T-helper 2 cell treated with Interferon-gamma antibody and Interleukin-4, amounts not matched to agents 5 μg/mL and 100 μg/mL, for 36 hours (primary cell): ENCODE data around the gene APLN.
A peak's percentile ranks its signal among the peaks of the same experiment; 100 is the strongest.

ENCODE experiments used
- DNase-seq: peaks from one replicate; pipeline ENCODE4 v3.0.0; 2021; ENCODE audit warnings: low spot score
- H3K27ac Mint-ChIP-seq: one replicate; pipeline ENCODE4 v1.8.0; 2021; ENCODE audit warnings: mild to moderate bottlenecking, mixed read lengths
- H3K27me3 Mint-ChIP-seq: one replicate; pipeline ENCODE4 v1.8.0; 2021; ENCODE audit warnings: low read depth, mixed read lengths
- H3K36me3 Mint-ChIP-seq: one replicate; pipeline ENCODE4 v1.8.0; 2021; ENCODE audit warnings: low read depth, mixed read lengths
- H3K4me1 Mint-ChIP-seq: one replicate; pipeline ENCODE4 v1.8.0; 2021; ENCODE audit warnings: low read depth, mixed read lengths
- H3K4me3 Mint-ChIP-seq: one replicate; pipeline ENCODE4 v1.8.0; 2022; ENCODE audit warnings: mild to moderate bottlenecking, moderate library complexity, mixed read lengths
- H3K9me3 Mint-ChIP-seq: one replicate; pipeline ENCODE4 v1.8.0; 2021; ENCODE audit warnings: mixed read lengths

The APLN gene

DNA sequence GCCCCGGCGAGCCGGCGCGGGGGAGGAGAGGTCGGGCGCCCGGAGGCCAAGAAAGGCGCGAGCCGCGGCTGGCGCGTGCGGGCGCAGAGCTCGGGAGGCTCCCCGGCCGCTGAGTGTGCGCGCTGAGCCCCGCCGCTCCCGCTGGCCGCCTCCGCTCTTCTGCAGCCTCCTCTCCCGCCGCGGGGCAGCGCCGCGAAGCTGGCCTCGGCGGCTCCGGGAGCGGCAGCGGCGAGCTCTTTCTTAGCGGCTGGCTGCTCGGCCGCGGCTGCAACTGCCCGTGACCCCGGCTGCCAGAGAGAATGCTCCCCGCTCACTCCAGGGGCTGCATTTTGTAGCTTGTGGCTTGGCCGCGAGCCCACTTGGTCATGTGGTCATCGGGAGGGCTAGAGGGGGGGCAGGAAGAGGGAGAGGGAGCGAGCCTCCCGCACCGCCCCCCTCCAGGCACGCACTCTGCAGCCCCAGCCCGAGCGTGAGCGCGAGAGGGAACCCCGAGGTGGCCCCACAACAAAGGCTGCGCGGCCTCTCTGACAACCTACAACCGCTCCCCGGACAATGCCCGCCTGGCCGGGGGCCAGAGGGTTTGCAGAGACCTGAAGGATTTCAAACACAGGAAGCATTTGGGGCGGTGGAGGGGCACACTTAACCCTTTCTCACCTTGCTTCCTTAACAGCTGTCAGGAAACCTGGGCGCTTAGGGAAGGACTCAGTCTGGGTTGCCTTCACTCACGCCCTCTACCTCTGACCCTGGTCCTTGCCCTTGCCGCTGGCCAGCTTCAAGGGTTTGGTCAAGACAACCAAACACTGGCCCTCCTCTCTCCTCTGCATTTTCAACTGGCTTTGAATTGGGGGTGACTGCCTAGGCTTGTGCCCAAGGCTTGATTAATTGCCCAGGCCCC is at the start of gene APLN:
TSS of gene APLN (minus strand) at position 305 of the 895 bp plus-strand sequence. CDS start 326 bp downstream, outside the sequence.
- Mint-ChIP-seq H3K4me3 (peak within 1 kb of the TSS; percentile 63), H3K27me3 (peaks cover 28% of the 10 kb centered on the region), H3K27ac (no peak within 1 kb of the TSS), H3K4me1 (peaks cover 5% of the 10 kb centered on the region), H3K36me3 (no peaks in the 10 kb centered on the region), H3K9me3 (no peaks in the 10 kb centered on the region)
- DNase-seq = no peak

GRCh38 chrX:129704491-129704890 is 49.7 kb upstream of the APLN start:
- DNase-seq = no peak
- H3K27me3 Mint-ChIP-seq = peaks cover 7% of the 10 kb centered on the region
- no peak overlapping the region for H3K27ac Mint-ChIP-seq

GRCh38 chrX:129701624-129702069 is 46.9 kb upstream of the APLN start:
- no peak overlapping the region for H3K4me3 Mint-ChIP-seq
- no peaks in the 10 kb centered on the region for H3K4me1 Mint-ChIP-seq
- H3K36me3 Mint-ChIP-seq = no peaks in the 10 kb centered on the region
- H3K27ac Mint-ChIP-seq = no peak overlapping the region
- no peak for DNase-seq
- H3K9me3 Mint-ChIP-seq = no peaks in the 10 kb centered on the region
- peaks cover under 1% of the 10 kb centered on the region for H3K27me3 Mint-ChIP-seq

More at GRCh38 chrX:129704491-129704890, 49.7 kb upstream of the APLN start:
- peaks cover 4% of the 10 kb centered on the region for H3K9me3 Mint-ChIP-seq
- no peaks in the 10 kb centered on the region for H3K4me1 Mint-ChIP-seq
- no peak overlapping the region for H3K4me3 Mint-ChIP-seq
- no peaks in the 10 kb centered on the region for H3K36me3 Mint-ChIP-seq

GRCh38 chrX:129700536-129700935 is 45.8 kb upstream of the APLN start:
- no peaks in the 10 kb centered on the region for H3K9me3 Mint-ChIP-seq
- no peaks in the 10 kb centered on the region for H3K4me1 Mint-ChIP-seq
- DNase-seq = no peak
- H3K36me3 Mint-ChIP-seq = no peaks in the 10 kb centered on the region
- H3K27me3 Mint-ChIP-seq = peaks cover 3% of the 10 kb centered on the region
- H3K4me3 Mint-ChIP-seq = no peak overlapping the region
- no peak overlapping the region for H3K27ac Mint-ChIP-seq

DNA sequence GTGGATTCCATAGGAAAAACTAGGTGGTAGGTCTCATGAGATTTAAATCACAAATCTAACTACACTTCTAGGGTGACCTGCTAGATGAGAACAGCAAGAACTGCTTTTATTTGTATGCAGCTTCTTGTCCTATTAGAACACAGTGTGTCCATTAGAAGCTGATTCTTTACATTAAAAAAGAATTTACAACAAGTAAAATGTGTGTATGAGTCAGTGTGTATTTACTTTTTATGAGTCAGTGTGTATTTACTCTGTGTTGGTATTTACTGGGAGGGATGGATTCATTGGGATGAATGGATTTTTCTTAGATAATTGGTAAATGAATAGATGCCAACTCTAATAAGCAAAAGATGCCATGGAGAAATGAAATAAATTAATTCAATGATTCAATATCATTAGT is 43.4 kb upstream of the APLN start:
- H3K9me3 Mint-ChIP-seq = no peaks in the 10 kb centered on the region
- no peak for DNase-seq
- H3K4me1 Mint-ChIP-seq = no peaks in the 10 kb centered on the region
- peaks cover 3% of the 10 kb centered on the region for H3K27me3 Mint-ChIP-seq
- no peak overlapping the region for H3K27ac Mint-ChIP-seq
- H3K36me3 Mint-ChIP-seq = no peaks in the 10 kb centered on the region
- no peak overlapping the region for H3K4me3 Mint-ChIP-seq

GRCh38 chrX:129697204-129697829 is 42.6 kb upstream of the APLN start:
- DNase-seq = no peak
- Mint-ChIP-seq H3K27ac (no peak overlapping the region), H3K9me3 (no peaks in the 10 kb centered on the region), H3K4me1 (no peaks in the 10 kb centered on the region), H3K4me3 (no peak overlapping the region), H3K27me3 (peaks cover 3% of the 10 kb centered on the region), H3K36me3 (no peaks in the 10 kb centered on the region)

DNA sequence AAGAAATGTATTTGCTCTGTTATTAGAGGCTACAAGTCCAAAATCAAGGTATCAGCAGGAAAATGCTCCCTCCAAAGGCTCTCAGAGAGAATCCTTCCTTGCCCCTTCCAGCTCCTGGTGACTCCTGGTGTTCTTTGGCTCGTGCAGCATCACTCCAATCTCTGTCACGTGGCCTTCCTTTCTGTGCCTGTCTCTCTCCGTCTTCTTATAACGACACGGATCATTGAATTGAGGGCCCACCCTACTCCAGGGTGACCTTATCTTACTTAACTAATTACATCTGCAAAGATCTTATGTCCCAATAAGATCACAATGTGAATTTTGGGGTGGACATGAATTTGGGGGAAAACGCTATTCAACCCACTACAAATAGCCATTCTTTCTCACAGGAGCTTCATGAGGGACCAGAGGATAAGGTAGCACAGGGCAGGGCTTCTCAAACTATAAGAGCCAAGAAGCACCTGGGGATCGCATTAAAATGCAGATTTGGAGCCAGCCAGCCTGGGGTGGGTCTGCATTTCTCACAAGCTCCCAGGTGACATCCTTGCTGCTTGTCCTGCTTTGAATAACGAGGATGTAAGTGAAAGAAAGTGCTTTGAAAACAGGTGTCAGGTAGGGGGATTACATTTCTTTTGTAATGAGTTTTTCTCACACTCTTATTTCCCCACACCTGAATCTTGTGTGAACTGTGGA is 41.9 kb upstream of the APLN start:
- Mint-ChIP-seq H3K9me3 (no peaks in the 10 kb centered on the region), H3K4me3 (no peak overlapping the region), H3K4me1 (no peaks in the 10 kb centered on the region), H3K27me3 (peaks cover 3% of the 10 kb centered on the region), H3K27ac (no peak overlapping the region), H3K36me3 (no peaks in the 10 kb centered on the region)
- DNase-seq = no peak

DNA sequence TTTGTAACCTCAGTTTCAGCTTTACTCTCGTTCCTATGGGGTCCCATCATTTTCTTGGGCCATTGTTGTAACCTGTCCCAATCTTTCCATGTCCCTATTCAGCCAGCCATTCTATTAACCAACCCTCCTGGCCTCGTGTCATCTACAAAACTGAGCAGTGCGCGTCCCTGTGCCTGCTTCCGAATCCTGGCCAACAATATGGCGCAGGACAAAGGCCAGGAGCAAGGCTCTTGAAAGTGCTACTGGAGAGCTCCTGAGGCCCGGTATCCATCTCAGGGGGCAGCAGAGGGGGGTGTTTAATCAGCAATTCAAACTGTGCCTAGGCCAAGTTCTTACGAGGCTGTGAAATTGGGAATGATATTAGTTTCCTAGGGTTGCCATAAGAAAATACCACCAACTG is 41.2 kb upstream of the APLN start:
- no peaks in the 10 kb centered on the region for H3K4me1 Mint-ChIP-seq
- H3K27ac Mint-ChIP-seq = no peak overlapping the region
- peaks cover 3% of the 10 kb centered on the region for H3K27me3 Mint-ChIP-seq
- H3K4me3 Mint-ChIP-seq = no peak overlapping the region
- no peaks in the 10 kb centered on the region for H3K36me3 Mint-ChIP-seq
- H3K9me3 Mint-ChIP-seq = no peaks in the 10 kb centered on the region
- no peak for DNase-seq

- Mint-ChIP-seq H3K9me3 (no peaks in the 10 kb centered on the region), H3K36me3 (no peaks in the 10 kb centered on the region), H3K4me1 (no peaks in the 10 kb centered on the region), H3K27ac (no peak overlapping the region), H3K27me3 (peaks cover 3% of the 10 kb centered on the region), H3K4me3 (no peak overlapping the region)
- no peak for DNase-seq
These were observed 40.8 kb upstream of the APLN start for GRCh38 chrX:129695535-129695934.

DNA sequence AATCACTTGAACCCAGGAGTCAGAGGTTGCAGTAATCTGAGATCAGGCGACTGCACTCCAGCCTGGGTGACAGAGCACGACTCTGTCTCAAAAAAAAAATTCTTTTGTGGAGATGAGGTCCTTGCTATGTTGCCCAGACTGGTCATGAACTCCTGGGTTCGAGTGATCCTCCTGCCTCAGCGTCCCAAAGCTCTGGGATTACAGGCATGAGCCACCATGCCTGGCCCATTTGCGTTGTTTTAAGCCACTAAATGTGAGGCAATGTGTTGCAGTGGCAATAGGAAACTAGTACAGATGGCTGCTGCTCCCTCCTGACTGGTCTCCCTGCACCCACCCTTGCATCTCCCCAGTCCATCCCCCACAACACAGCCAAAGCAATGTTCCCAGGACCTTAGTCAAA is 40.0 kb upstream of the APLN start:
- Mint-ChIP-seq H3K36me3 (no peaks in the 10 kb centered on the region), H3K27me3 (peaks cover 3% of the 10 kb centered on the region), H3K4me1 (no peaks in the 10 kb centered on the region), H3K9me3 (no peaks in the 10 kb centered on the region), H3K4me3 (no peak overlapping the region), H3K27ac (no peak overlapping the region)
- DNase-seq = no peak

DNA sequence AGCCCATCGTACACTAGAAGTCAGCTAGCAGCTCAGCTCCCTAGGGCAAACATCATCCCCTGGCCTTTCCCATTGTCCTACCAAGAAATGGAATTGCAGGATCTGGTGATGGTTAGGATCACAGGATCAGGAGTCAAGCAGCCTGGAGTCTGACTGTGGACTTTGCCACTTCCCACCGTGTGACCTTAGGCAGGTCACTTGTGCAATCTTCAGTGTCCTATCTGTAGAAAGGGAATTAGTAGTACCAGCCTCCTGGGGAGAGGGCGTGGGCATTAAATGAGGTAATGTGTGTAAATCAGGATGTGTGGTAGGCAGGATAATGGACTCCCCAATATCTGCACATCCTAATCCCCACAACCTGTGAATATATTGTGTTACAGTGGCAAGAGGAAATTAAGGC is 38.6 kb upstream of the APLN start:
- DNase-seq = no peak
- Mint-ChIP-seq H3K27me3 (peaks cover 3% of the 10 kb centered on the region), H3K4me3 (no peak overlapping the region), H3K36me3 (no peaks in the 10 kb centered on the region), H3K27ac (no peak overlapping the region), H3K9me3 (no peaks in the 10 kb centered on the region), H3K4me1 (no peaks in the 10 kb centered on the region)

- H3K27me3 Mint-ChIP-seq = no peaks in the 10 kb centered on the region
- no peak overlapping the region for H3K4me3 Mint-ChIP-seq
- H3K9me3 Mint-ChIP-seq = no peaks in the 10 kb centered on the region
- no peaks in the 10 kb centered on the region for H3K36me3 Mint-ChIP-seq
- H3K27ac Mint-ChIP-seq = no peak overlapping the region
- no peaks in the 10 kb centered on the region for H3K4me1 Mint-ChIP-seq
- no peak for DNase-seq
These were observed 35.7 kb upstream of the APLN start for GRCh38 chrX:129690435-129690834.

DNA sequence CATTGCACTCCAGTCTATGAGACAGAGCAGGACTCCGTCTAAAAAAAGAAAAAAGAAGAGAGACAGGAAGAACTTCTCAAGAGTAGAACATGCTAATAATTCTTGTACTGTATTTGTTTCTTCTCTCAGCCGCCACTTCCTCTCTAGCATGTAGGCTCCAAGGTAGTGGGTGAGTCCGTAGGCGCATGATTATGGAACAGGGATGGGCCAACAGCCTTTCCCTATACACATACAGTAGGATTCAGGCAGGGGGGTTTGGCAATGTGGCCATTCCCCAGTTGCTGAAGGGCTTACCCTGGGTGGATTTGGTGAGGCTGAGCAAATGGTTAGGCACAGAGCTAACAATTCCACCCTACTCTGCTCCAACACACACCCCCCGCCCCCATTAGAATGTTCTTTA is 35.0 kb upstream of the APLN start:
- DNase-seq = no peak
- no peaks in the 10 kb centered on the region for H3K4me1 Mint-ChIP-seq
- H3K27ac Mint-ChIP-seq = no peak overlapping the region
- H3K27me3 Mint-ChIP-seq = no peaks in the 10 kb centered on the region
- H3K9me3 Mint-ChIP-seq = no peaks in the 10 kb centered on the region
- H3K4me3 Mint-ChIP-seq = no peak overlapping the region
- H3K36me3 Mint-ChIP-seq = no peaks in the 10 kb centered on the region

DNA sequence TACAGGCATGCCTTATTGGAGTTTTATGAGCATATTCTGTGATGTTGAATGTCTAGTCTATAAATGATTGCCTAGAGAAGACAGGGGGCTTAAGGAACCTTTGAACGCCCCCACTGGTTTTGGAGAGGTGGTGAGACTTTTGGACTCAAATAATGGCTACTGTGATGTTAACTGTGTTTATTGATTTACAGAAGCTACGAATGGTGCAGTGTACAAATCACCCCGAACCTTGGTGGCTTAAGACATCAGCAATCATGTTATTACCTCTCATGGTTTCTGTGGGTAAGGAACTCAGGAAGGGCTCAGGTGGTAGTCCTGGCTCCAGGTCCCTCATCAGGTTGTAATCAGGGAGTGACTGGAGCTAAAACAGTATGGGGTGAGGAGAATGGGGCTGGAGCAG is 33.3 kb upstream of the APLN start:
- no peaks in the 10 kb centered on the region for H3K4me1 Mint-ChIP-seq
- H3K36me3 Mint-ChIP-seq = no peaks in the 10 kb centered on the region
- no peaks in the 10 kb centered on the region for H3K27me3 Mint-ChIP-seq
- DNase-seq = no peak
- H3K4me3 Mint-ChIP-seq = no peak overlapping the region
- no peaks in the 10 kb centered on the region for H3K9me3 Mint-ChIP-seq
- H3K27ac Mint-ChIP-seq = no peak overlapping the region
